ENCODE measurements around the gene DDX10. TPM values are rescaled to one million over a fixed set of nuclear protein-coding genes. Genes with fewer than 3 reads are reported as not detected.
A peak's percentile ranks its signal among the peaks of the same experiment; 100 is the strongest.
"Not testable (repeated sequence)": the region's sequence is repeated elsewhere in the genome, so short reads cannot be mapped to it uniquely, and the experiment has no call there.

The DDX10 gene
- total RNA-seq, 2 donors from 2014 or later = 25.0 to 45.3 TPM

DNA sequence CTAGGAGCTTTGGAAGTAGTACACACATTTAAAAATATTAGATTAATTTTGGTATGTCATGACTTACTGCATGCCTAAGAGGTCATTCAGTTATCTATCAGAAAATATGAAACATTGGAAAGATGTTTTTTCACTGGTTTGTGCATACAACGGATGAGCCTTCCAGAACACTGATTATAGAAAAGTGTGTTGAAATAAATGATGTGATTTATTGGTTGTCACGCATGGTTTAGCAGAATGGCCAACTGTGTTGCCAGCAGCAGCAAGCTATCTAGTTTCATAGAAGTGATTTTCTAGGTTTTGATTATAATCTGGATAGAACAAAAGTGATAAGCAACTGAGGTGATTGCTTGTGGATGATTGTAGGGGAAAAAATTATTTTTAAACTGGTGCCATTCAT, 53.6 kb downstream of the DDX10 start:
- H3K4me3 Mint-ChIP-seq = no peak overlapping the region
- no peak for ATAC-seq (replicated peaks)
- no peak overlapping the region for H3K27ac Mint-ChIP-seq
- no peaks in the 10 kb centered on the region for H3K27me3 Mint-ChIP-seq
- H3K9me3 Mint-ChIP-seq = no peaks in the 10 kb centered on the region
- peaks cover 8% of the 10 kb centered on the region for H3K4me1 Mint-ChIP-seq
- H3K36me3 Mint-ChIP-seq (ENCODE audit: low read depth) = peaks cover 91% of the 10 kb centered on the region

DNA sequence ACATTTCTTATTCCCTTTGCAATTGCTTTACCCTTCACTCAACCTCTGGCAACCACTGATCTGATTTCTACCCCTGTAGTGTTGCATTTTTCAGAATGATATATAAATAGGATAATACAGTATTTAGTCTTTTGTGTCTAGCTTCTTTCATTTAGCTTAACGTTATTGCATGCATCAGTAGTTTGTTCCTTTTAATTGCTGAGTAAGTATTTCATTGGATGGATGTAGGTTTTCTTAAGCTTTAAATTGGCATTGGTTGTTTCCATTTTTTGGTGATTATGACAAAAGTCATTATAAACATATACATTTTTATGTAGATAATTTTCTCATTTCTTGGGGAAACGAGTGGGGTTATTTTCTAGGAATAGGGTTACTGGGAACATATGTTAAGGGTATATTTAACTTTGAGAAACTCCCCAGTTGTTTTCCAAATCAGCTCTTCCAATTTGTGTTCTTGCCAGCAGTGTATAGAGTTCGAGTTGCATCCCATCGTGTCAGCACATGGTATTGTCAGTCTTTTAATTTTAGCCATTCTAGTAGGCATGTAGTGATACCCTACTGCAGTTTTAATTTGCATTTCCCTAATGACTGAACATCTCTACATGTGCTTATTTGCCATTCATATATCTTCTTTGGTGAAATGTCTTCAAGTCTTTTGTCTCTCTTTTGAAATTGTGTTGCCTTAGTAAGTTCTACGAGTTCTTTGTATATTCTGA, 60.3 kb downstream of the DDX10 start:
- H3K4me3 Mint-ChIP-seq = no peak overlapping the region
- H3K27me3 Mint-ChIP-seq = no peaks in the 10 kb centered on the region
- H3K27ac Mint-ChIP-seq = no peak overlapping the region
- peaks cover 27% of the 10 kb centered on the region for H3K4me1 Mint-ChIP-seq
- H3K36me3 Mint-ChIP-seq (ENCODE audit: low read depth) = peaks cover 78% of the 10 kb centered on the region
- peaks cover 4% of the 10 kb centered on the region for H3K9me3 Mint-ChIP-seq
- no peak for ATAC-seq (replicated peaks)

DNA sequence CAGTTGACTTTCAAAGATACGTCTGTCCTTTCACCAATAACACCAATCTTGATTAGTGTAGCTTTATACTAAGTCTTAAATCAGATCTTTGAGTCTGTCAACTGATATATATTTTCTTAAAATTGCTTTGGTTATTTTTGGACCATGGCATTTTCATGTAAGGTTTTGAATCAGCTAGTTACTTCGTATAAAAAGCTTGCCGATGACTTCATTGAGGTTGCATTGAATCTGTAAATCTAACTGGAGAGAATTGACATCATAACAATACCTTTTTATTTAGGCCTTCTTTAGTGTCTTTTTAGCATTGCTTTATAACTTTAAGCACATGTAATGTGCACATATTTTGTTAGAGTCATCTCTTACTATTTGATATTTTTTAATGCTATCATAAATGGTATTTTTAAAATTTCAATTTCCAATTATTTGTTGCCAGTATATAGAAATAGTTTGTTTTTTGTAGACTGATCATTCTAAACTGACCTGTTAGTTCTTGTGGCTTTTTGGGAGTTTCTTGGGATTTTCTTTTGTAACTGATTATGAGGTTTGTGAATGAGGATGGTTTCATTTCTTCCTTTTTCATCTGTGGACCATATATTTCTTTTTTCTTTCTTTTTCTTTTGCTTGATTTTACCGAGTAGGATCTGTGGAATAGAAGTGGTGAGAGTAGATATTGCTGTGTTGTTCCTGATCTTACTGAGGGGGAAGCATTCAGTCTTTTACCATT, 61.4 kb downstream of the DDX10 start:
- Mint-ChIP-seq H3K4me3 (peak overlapping the region; percentile 56), H3K9me3 (peaks cover 4% of the 10 kb centered on the region)
- peak; percentile 23 for ATAC-seq (replicated peaks)

DNA sequence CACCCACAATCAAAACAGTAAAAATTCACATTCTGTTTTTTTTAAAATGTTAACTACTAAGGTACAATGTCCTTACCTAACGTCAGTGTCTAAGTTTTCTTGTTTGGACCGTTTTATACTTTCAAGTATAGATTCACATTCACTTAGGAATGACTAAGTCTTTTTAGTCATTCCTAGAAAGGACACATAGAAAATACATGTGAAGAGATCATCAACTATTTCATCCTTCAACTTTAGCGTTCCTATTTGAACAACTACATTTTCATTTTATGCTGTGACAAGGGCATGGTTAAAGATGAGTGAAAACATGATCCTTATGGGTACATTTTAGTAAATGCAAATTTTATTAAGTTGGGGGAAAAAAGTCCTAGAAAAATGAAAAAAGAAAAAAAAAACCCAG, 62.8 kb downstream of the DDX10 start:
- Mint-ChIP-seq H3K27me3 (no peaks in the 10 kb centered on the region), H3K4me1 (peaks cover 34% of the 10 kb centered on the region)

More for the DNA sequence above, 61.4 kb downstream of the DDX10 start:
- H3K4me1 Mint-ChIP-seq = peaks cover 28% of the 10 kb centered on the region
- no peaks in the 10 kb centered on the region for H3K27me3 Mint-ChIP-seq
- peaks cover 72% of the 10 kb centered on the region for H3K36me3 Mint-ChIP-seq (ENCODE audit: low read depth)
- H3K27ac Mint-ChIP-seq = peak overlapping the region; percentile 60

DNA sequence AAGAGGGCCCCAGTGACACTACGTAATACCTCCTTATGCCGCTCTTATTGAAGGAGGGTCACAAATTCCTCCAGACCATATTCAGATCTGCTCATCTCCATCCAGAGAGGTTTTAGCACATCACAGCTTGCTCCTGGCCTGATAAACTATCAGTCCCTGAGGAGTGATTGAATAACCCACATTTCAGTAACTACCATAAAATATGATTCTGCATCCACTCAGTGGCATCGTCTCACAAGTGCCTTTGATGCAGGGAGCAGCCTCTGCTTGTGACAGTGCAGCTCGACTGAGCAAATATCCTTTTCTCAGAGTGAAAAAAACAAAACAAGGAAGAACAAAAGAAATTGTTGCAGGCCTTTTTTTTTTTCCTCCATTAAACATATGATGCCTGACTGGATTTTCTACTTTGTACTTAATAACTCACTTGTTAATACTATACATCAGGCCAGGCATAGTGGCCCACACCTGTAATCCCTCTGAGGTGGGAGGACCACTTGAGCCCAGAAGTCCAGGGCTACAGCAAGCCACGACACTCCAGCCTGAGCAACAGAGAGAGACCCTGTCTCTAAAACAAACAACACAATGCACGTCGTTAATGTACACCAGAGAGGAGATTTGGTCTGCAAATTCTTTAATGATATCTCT, 64.5 kb downstream of the DDX10 start:
- no peak for ATAC-seq (replicated peaks)
- Mint-ChIP-seq H3K4me3 (peak overlapping the region; percentile 20), H3K27ac (peak overlapping the region; percentile 51), H3K27me3 (no peaks in the 10 kb centered on the region), H3K9me3 (peaks cover 4% of the 10 kb centered on the region), H3K36me3 (ENCODE audit: low read depth) (peaks cover 54% of the 10 kb centered on the region), H3K4me1 (peaks cover 47% of the 10 kb centered on the region)

More for the DNA sequence above, 62.8 kb downstream of the DDX10 start:
- H3K36me3 Mint-ChIP-seq (ENCODE audit: low read depth) = peaks cover 71% of the 10 kb centered on the region
- ATAC-seq (replicated peaks) = peak; percentile 84
- H3K9me3 Mint-ChIP-seq = peaks cover 4% of the 10 kb centered on the region
- peak overlapping the region; percentile 60 for H3K27ac Mint-ChIP-seq
- peak overlapping the region; percentile 56 for H3K4me3 Mint-ChIP-seq

DNA sequence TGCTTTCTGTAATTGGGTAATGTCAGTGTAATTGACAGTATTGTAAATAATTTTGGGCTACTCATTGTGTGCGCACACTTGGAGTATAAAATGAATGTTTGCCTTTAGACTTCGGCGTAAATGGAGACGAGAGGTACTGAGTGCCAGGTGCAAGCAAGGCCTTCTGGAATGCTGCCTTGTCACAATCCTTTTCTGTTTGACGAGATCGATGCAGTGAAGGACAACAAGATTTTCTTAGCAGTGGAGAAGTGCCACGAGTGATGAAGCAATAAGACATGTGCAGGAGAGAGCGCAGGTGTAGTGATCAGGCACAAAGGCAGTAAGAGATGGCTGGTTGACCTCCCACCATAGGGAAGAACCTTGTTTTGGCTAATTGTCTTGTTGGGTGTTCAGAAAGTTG, 67.5 kb downstream of the DDX10 start:
- Mint-ChIP-seq H3K9me3 (no peaks in the 10 kb centered on the region), H3K27me3 (no peaks in the 10 kb centered on the region), H3K4me3 (peak overlapping the region; percentile 69), H3K4me1 (peaks cover 42% of the 10 kb centered on the region), H3K27ac (peak overlapping the region; percentile 86), H3K36me3 (ENCODE audit: low read depth) (peaks cover 43% of the 10 kb centered on the region)
- no peak for ATAC-seq (replicated peaks)

DNA sequence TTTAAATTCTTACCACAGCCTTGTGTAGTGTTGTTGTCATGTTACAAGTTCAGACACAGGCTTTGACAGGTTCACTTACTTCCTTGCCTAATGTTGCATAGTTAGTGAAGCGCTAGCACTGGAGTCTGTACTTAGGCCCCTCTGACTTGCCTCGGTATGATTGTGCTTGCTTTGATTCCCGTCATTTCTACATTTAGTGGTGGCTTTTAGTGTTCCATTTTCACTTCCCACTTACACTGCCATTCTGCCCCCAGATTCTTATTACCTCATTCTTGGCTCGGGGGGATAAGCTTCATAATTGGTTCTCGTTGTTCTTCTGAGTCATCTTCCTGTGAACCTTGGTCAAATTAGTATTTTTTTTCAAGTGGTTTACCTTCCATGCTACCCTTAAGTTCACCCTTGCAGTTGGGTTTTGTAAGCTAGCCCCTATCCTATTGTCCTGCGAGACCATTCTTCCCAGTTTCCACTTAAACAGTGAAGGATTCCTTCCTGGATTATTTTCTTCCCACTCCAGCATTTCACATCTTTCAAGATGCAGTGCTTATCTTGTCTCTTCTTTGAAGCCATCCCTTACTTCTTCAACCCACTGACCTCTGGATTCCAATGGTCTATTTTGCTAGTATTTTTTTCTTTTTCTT, 68.7 kb downstream of the DDX10 start:
- Mint-ChIP-seq H3K36me3 (ENCODE audit: low read depth) (peaks cover 43% of the 10 kb centered on the region), H3K27ac (peak overlapping the region; percentile 86), H3K4me1 (peaks cover 40% of the 10 kb centered on the region), H3K9me3 (no peaks in the 10 kb centered on the region), H3K27me3 (no peaks in the 10 kb centered on the region), H3K4me3 (peak overlapping the region; percentile 69)
- peak; percentile 96 for ATAC-seq (replicated peaks)

DNA sequence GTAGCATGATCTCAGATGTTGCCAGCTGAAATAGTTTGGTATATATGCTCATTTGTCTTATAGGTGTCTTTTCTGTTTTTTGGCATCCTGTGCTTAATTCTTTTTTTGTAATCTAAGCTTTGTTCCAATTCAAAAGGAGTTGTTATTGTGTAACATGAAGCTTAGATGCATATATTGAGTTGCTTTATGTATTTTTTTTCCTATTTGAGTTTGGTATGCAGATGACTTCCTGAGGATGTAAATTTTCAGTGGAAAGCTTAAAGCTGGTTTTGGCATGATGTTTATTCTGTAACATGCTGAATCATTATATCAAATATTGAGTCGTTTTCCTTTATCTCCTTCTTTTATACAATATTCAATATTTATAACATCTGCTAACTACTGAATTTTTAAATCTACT, 69.4 kb downstream of the DDX10 start:
- no peaks in the 10 kb centered on the region for H3K27me3 Mint-ChIP-seq
- no peaks in the 10 kb centered on the region for H3K9me3 Mint-ChIP-seq
- H3K27ac Mint-ChIP-seq = peak overlapping the region; percentile 86
- ATAC-seq (replicated peaks) = no peak
- H3K4me1 Mint-ChIP-seq = peaks cover 35% of the 10 kb centered on the region
- H3K36me3 Mint-ChIP-seq (ENCODE audit: low read depth) = peaks cover 37% of the 10 kb centered on the region
- peak overlapping the region; percentile 69 for H3K4me3 Mint-ChIP-seq

DNA sequence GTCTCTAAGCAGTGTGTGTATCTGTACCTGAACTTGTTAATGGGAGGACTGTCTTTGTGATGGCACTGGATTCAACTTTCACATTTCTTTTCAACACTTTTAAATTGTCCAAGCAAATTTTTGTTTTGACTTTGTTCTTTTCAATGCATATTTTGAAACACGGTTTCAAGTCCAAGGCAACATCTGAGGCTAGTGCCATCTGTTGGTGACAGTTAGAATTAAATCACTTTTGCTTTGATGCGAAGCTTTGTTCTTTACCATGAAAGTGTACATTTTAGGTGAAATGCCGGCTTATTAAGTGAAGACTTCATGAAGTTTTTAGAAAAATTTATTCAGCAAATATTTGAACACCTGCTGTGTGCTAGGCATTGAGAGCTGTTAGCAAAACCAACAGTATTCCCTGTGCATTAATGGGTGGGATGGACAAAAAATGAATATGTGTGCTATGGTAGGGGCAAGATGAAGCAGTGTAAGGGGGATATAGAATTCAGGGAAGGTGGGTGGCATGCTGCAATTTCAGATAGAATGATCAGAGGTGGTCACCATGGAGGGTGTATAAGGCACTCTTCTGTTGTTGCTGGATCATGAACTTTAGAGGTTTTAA, 70.2 kb downstream of the DDX10 start:
- no peaks in the 10 kb centered on the region for H3K27me3 Mint-ChIP-seq
- H3K27ac Mint-ChIP-seq = peak overlapping the region; percentile 86
- H3K9me3 Mint-ChIP-seq = no peaks in the 10 kb centered on the region
- peaks cover 29% of the 10 kb centered on the region for H3K36me3 Mint-ChIP-seq (ENCODE audit: low read depth)
- H3K4me3 Mint-ChIP-seq = peak overlapping the region; percentile 27
- H3K4me1 Mint-ChIP-seq = peaks cover 27% of the 10 kb centered on the region
- ATAC-seq (replicated peaks) = no peak

DNA sequence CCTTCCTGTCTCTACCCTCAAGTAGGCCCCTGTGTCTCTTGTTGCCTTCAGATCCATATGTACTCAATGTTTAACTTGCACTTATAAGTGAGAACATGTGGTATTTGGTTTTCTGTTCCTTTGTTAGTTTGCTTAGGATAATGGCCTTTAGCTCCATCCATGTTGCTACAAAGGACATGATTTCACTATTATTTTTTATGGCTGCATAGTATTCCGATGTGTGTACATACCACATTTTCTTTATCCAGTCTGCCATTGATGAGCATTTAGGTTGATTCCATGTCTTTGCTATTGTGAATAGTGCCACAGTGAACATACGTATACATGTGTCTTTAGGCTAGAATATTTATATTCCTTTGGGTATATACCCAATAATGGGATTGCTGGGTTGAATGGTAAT, 75.3 kb downstream of the DDX10 start:
- H3K9me3 Mint-ChIP-seq; H3K27me3 Mint-ChIP-seq; ATAC-seq (replicated peaks); H3K27ac Mint-ChIP-seq; H3K4me1 Mint-ChIP-seq; H3K4me3 Mint-ChIP-seq: not testable (repeated sequence)
- peaks cover 20% of the 10 kb centered on the region for H3K36me3 Mint-ChIP-seq (ENCODE audit: low read depth)

DNA sequence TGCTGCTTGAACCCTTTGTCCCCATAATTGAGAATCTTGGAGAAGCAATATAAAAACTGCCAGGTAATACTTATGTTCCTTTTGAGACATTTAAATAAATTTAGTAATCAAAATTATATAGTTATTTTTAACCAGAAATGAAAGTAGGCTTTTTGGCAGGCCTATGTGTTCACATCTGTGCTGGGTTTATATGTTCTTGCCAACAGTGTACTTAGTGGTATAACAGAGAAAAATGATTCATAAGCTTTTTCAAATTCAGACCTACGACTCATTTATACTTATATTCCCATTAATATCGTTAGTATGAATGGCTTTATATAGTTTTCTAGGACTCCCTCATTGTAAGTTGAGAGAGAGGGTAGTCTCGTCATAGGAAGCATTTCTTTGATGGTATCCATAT, 79.0 kb downstream of the DDX10 start:
- Mint-ChIP-seq H3K4me3 (no peak overlapping the region), H3K4me1 (peaks cover 4% of the 10 kb centered on the region), H3K9me3 (peaks cover 3% of the 10 kb centered on the region), H3K27ac (no peak overlapping the region), H3K27me3 (no peaks in the 10 kb centered on the region), H3K36me3 (ENCODE audit: low read depth) (peaks cover 9% of the 10 kb centered on the region)
- no peak for ATAC-seq (replicated peaks)

GRCh38 chr11:108748968-108749367, 84.1 kb downstream of the DDX10 start:
- Mint-ChIP-seq H3K4me3 (no peak overlapping the region), H3K27me3 (no peaks in the 10 kb centered on the region), H3K27ac (no peak overlapping the region), H3K4me1 (peaks cover 13% of the 10 kb centered on the region), H3K9me3 (no peaks in the 10 kb centered on the region), H3K36me3 (ENCODE audit: low read depth) (no peaks in the 10 kb centered on the region)
- ATAC-seq (replicated peaks) = no peak

DNA sequence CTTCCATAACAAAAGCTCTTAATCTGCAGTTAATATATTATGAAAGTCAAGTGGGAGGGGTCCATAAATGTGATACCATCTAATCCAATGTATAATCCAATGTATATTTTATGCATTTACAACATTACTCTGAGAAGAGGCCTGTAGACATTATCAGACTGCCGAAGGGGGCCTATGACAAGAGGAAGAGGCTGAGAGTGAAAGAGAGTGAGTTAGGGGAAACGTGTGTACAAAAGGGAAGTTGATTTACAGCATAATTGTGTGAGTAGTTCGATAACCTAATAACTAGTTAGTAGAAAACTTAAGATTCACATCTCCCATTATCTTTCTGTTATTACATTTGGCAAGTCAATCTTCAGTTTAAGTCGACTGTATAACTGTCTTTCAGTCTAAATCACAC, 86.6 kb downstream of the DDX10 start:
- no peak for ATAC-seq (replicated peaks)
- Mint-ChIP-seq H3K4me1 (peaks cover 26% of the 10 kb centered on the region), H3K36me3 (ENCODE audit: low read depth) (no peaks in the 10 kb centered on the region), H3K4me3 (no peak overlapping the region), H3K27ac (no peak overlapping the region), H3K9me3 (no peaks in the 10 kb centered on the region), H3K27me3 (no peaks in the 10 kb centered on the region)

GRCh38 chr11:108752297-108752751, 87.5 kb downstream of the DDX10 start:
- no peaks in the 10 kb centered on the region for H3K9me3 Mint-ChIP-seq
- no peaks in the 10 kb centered on the region for H3K36me3 Mint-ChIP-seq (ENCODE audit: low read depth)
- no peaks in the 10 kb centered on the region for H3K27me3 Mint-ChIP-seq
- no peak overlapping the region for H3K4me3 Mint-ChIP-seq
- no peak overlapping the region for H3K27ac Mint-ChIP-seq
- H3K4me1 Mint-ChIP-seq = peaks cover 26% of the 10 kb centered on the region
- ATAC-seq (replicated peaks) = peak; percentile 59
